Activated CD4-positive, alpha-beta T cell treated with anti-CD3 and anti-CD28 coated beads, Interleukin-2, amount 10 ng/mL, durations not matched to agents 7 days and 5 days (primary cell): ENCODE results near the gene EPYC. TPM values are rescaled to one million over a fixed set of nuclear protein-coding genes. Genes with fewer than 3 reads are reported as not detected.

Source experiments
- CTCF ChIA-PET: fragments of 350-600 bp; sonication (Branson Sonifier 250); formaldehyde crosslinking; loops from one replicate; lab custom pipeline; 2021; ENCODE audit warnings: antibody characterized with exemption; lab: Charles Lee
- POLR2A ChIA-PET: fragments of 350-600 bp; sonication (Branson Sonifier 250); formaldehyde crosslinking; loops from one replicate; lab custom pipeline; 2021; ENCODE audit warnings: antibody characterized with exemption; lab: Charles Lee
- DNase-seq: peaks from one replicate; pipeline ENCODE4 v3.0.0-alpha.2; 2020
- H3K27ac Mint-ChIP-seq: one replicate; pipeline ENCODE4 v1.8.0; 2021; ENCODE audit warnings: mild to moderate bottlenecking, moderate library complexity, mixed read lengths
- H3K27me3 Mint-ChIP-seq: one replicate; pipeline ENCODE4 v1.8.0; 2021; ENCODE audit warnings: mixed read lengths
- H3K36me3 Mint-ChIP-seq: one replicate; pipeline ENCODE4 v1.8.0; 2021; ENCODE audit warnings: low read depth, mixed read lengths
- H3K4me1 Mint-ChIP-seq: one replicate; pipeline ENCODE4 v1.8.0; 2021; ENCODE audit warnings: mixed read lengths
- H3K4me3 Mint-ChIP-seq: one replicate; pipeline ENCODE4 v1.8.0; 2021; ENCODE audit warnings: mild to moderate bottlenecking, moderate library complexity, mixed read lengths
- H3K9me3 Mint-ChIP-seq: one replicate; pipeline ENCODE4 v1.8.0; 2021; ENCODE audit warnings: mixed read lengths
- total RNA-seq, 2 experiments: library from RNA; stranded (reverse); gene quantifications; one replicate each; pipeline ENCODE4 v1.2.3, GENCODE V29; 2021

Gene EPYC
- total RNA-seq, 2 experiments from 2014 or later = not detected

- no peak overlapping the region for H3K27ac Mint-ChIP-seq
- CTCF ChIA-PET = no interaction called here
- peaks cover 21% of the 10 kb centered on the region for H3K27me3 Mint-ChIP-seq
- H3K4me3 Mint-ChIP-seq = no peak overlapping the region
- no peak for DNase-seq
- H3K9me3 Mint-ChIP-seq = no peaks in the 10 kb centered on the region
- POLR2A ChIA-PET = no interaction called here
- H3K4me1 Mint-ChIP-seq = no peaks in the 10 kb centered on the region
- H3K36me3 Mint-ChIP-seq = no peaks in the 10 kb centered on the region
Observed at GRCh38 chr12:91017043-91017442, 12.3 kb upstream of the EPYC start.

- H3K27me3 Mint-ChIP-seq = peaks cover 39% of the 10 kb centered on the region
- DNase-seq = no peak
- no peak overlapping the region for H3K4me3 Mint-ChIP-seq
- peaks cover 24% of the 10 kb centered on the region for H3K4me1 Mint-ChIP-seq
- POLR2A ChIA-PET = no interaction called here
- no peaks in the 10 kb centered on the region for H3K36me3 Mint-ChIP-seq
- CTCF ChIA-PET = no interaction called here
- H3K27ac Mint-ChIP-seq = no peak overlapping the region
- no peaks in the 10 kb centered on the region for H3K9me3 Mint-ChIP-seq
Observed at GRCh38 chr12:91009319-91009950, 4.7 kb upstream of the EPYC start.

DNA sequence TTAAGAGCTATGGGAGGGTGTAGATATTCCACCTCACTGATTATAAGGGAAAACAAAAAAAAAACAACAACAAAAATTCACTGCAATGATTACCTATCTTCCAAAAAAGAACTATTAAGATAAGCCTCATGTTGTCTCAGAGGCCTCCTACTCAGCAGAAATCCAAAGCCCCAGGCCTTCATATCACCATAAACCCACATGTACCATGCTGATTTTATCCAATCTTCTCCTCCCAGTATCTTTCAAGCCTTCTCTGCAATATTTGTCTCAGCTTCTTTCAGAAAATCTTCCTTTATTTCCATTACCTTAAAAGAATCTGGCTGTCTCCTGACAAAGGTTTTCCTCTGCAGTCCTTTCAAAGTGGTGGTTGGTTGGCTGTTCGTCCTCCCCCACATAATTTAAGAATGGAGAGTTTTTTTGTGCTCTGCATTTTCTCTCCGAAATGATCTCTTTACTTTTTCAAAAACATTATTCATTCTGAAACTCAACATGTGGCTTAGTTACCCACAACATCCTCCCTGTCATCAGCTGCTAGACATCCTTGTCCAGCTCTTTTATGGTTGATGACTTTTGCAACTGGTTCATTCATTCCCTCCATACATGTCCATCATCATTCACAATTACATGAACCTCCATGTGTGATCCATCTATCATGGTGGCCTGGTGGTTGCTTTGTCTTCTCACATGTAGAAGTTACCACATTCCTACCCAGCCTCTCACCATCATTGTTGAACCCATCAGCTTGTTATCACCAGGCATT lies 2.9 kb upstream of the EPYC start:
- H3K9me3 Mint-ChIP-seq = no peaks in the 10 kb centered on the region
- H3K27me3 Mint-ChIP-seq = peaks cover 30% of the 10 kb centered on the region
- no peak overlapping the region for H3K4me3 Mint-ChIP-seq
- no peaks in the 10 kb centered on the region for H3K36me3 Mint-ChIP-seq
- peak; percentile 21 for DNase-seq
- peaks cover 24% of the 10 kb centered on the region for H3K4me1 Mint-ChIP-seq
- CTCF ChIA-PET = no interaction called here
- POLR2A ChIA-PET = no interaction called here
- no peak overlapping the region for H3K27ac Mint-ChIP-seq

- Mint-ChIP-seq H3K27me3 (peaks cover 20% of the 10 kb centered on the region), H3K27ac (no peak overlapping the region), H3K36me3 (no peaks in the 10 kb centered on the region), H3K9me3 (no peaks in the 10 kb centered on the region), H3K4me1 (peaks cover 17% of the 10 kb centered on the region), H3K4me3 (no peak overlapping the region)
- no peak for DNase-seq
- ChIA-PET POLR2A (no interaction called here), CTCF (no interaction called here)
Observed at GRCh38 chr12:91003737-91004136, 1.0 kb downstream of the EPYC start.

DNA sequence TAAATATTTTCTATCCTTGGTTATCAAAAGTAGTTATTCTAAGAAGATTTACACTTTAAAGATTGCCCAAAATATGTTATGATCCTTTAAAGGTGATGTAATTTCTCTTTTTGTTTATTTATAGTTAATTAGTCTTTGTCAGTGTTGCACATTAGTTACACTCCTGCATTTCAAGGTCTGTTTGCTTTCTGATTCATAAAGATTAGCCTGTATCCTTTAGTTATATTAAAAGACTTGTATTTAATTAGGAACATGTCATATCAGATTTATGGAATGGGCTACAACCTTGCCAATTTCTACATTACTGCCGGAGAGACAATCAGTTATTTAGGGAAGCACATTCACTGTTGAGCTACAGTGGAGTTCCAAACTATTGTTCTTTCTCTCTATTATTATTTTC lies 3.5 kb downstream of the EPYC start:
- no peaks in the 10 kb centered on the region for H3K36me3 Mint-ChIP-seq
- H3K4me1 Mint-ChIP-seq = no peaks in the 10 kb centered on the region
- no peak overlapping the region for H3K27ac Mint-ChIP-seq
- H3K27me3 Mint-ChIP-seq = peaks cover 18% of the 10 kb centered on the region
- DNase-seq = no peak
- no peak overlapping the region for H3K4me3 Mint-ChIP-seq
- ChIA-PET CTCF (no interaction called here), POLR2A (no interaction called here)
- H3K9me3 Mint-ChIP-seq = no peaks in the 10 kb centered on the region

- no peaks in the 10 kb centered on the region for H3K9me3 Mint-ChIP-seq
- CTCF ChIA-PET = no interaction called here
- POLR2A ChIA-PET = no interaction called here
Observed at GRCh38 chr12:90999966-91000365, 4.8 kb downstream of the EPYC start.

GRCh38 chr12:90999527-90999926 lies 5.2 kb downstream of the EPYC start:
- ChIA-PET POLR2A (no interaction called here), CTCF (no interaction called here)
- no peaks in the 10 kb centered on the region for H3K9me3 Mint-ChIP-seq
- DNase-seq = no peak
- H3K4me1 Mint-ChIP-seq = no peaks in the 10 kb centered on the region
- H3K27me3 Mint-ChIP-seq = peaks cover 13% of the 10 kb centered on the region
- H3K4me3 Mint-ChIP-seq = no peak overlapping the region
- no peaks in the 10 kb centered on the region for H3K36me3 Mint-ChIP-seq
- H3K27ac Mint-ChIP-seq = no peak overlapping the region

More at GRCh38 chr12:90999966-91000365, 4.8 kb downstream of the EPYC start:
- peaks cover 13% of the 10 kb centered on the region for H3K27me3 Mint-ChIP-seq
- no peak for DNase-seq
- no peaks in the 10 kb centered on the region for H3K4me1 Mint-ChIP-seq
- no peaks in the 10 kb centered on the region for H3K36me3 Mint-ChIP-seq
- no peak overlapping the region for H3K4me3 Mint-ChIP-seq
- no peak overlapping the region for H3K27ac Mint-ChIP-seq

- POLR2A ChIA-PET = no interaction called here
- H3K9me3 Mint-ChIP-seq = no peaks in the 10 kb centered on the region
- H3K27ac Mint-ChIP-seq = no peak overlapping the region
Observed at GRCh38 chr12:90995010-90995409, 9.8 kb downstream of the EPYC start.

GRCh38 chr12:90991952-90992465 lies 12.8 kb downstream of the EPYC start:
- no peaks in the 10 kb centered on the region for H3K36me3 Mint-ChIP-seq
- H3K27ac Mint-ChIP-seq = no peak overlapping the region
- H3K9me3 Mint-ChIP-seq = no peaks in the 10 kb centered on the region
- H3K4me1 Mint-ChIP-seq = no peaks in the 10 kb centered on the region
- ChIA-PET POLR2A (no interaction called here), CTCF (interaction anchor here (0.6 kb wide), 1 partner anchor 98 kb away, joined by 3 read pairs; no protein-coding TSS in a partner anchor)
- peaks cover 10% of the 10 kb centered on the region for H3K27me3 Mint-ChIP-seq
- DNase-seq = no peak
- no peak overlapping the region for H3K4me3 Mint-ChIP-seq

More at GRCh38 chr12:90995010-90995409, 9.8 kb downstream of the EPYC start:
- no peak overlapping the region for H3K4me3 Mint-ChIP-seq
- DNase-seq = no peak
- peaks cover 4% of the 10 kb centered on the region for H3K27me3 Mint-ChIP-seq
- no peaks in the 10 kb centered on the region for H3K4me1 Mint-ChIP-seq
- CTCF ChIA-PET = no interaction called here
- H3K36me3 Mint-ChIP-seq = no peaks in the 10 kb centered on the region

DNA sequence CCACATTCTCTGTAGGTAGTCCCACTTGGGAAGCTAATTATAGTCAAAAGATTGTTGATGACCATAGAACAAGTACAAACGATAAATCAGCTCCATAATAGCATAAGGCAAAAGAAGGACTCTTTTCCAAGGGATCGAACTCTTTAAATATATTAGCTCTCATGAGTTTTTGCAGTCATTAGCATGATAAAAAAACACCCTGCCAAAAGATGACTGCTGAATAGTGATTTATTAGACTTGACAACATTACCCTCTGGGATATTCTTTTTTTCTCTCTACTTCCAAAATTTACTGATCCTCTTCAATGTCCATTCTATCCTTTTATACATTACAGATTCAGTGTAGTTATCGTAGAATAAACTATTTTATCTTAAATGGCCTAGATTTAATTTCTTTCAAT lies 14.2 kb downstream of the EPYC start:
- POLR2A ChIA-PET = no interaction called here
- Mint-ChIP-seq H3K27me3 (peaks cover 6% of the 10 kb centered on the region), H3K27ac (no peak overlapping the region)

DNA sequence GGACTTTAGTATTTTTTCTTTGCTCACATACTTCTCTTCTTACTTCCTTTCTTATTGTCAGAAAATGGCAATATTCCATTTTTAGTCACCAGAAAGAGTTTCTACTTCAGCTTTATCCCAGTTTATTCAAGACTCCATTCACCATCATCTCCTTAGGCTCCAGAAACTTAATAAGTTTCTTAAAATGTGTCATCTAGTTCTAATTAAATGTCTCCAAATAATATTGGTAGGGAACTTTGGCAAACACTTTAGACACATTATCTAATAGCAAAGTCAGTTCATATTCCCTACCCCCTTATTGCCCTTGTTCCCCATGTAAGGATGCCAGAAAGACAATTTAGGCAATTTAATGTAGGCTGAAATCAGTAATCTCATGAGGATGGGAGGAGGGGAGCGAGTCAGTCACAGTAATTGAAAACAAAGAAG lies 15.1 kb downstream of the EPYC start:
- Mint-ChIP-seq H3K36me3 (no peaks in the 10 kb centered on the region), H3K27ac (no peak overlapping the region)
- CTCF ChIA-PET = no interaction called here

More for the DNA sequence above, 14.2 kb downstream of the EPYC start:
- CTCF ChIA-PET = no interaction called here
- Mint-ChIP-seq H3K4me3 (no peak overlapping the region), H3K4me1 (no peaks in the 10 kb centered on the region), H3K36me3 (no peaks in the 10 kb centered on the region), H3K9me3 (no peaks in the 10 kb centered on the region)
- no peak for DNase-seq

GRCh38 chr12:90987520-90987919 lies 17.3 kb downstream of the EPYC start:
- no peaks in the 10 kb centered on the region for H3K9me3 Mint-ChIP-seq
- DNase-seq = no peak
- ChIA-PET POLR2A (no interaction called here), CTCF (no interaction called here)
- no peak overlapping the region for H3K4me3 Mint-ChIP-seq
- H3K36me3 Mint-ChIP-seq = no peaks in the 10 kb centered on the region
- no peak overlapping the region for H3K27ac Mint-ChIP-seq
- peaks cover 6% of the 10 kb centered on the region for H3K27me3 Mint-ChIP-seq
- no peaks in the 10 kb centered on the region for H3K4me1 Mint-ChIP-seq

More for the DNA sequence above, 15.1 kb downstream of the EPYC start:
- POLR2A ChIA-PET = no interaction called here
- peaks cover 6% of the 10 kb centered on the region for H3K27me3 Mint-ChIP-seq
- no peak overlapping the region for H3K4me3 Mint-ChIP-seq
- no peaks in the 10 kb centered on the region for H3K4me1 Mint-ChIP-seq
- DNase-seq = no peak
- no peaks in the 10 kb centered on the region for H3K9me3 Mint-ChIP-seq

DNA sequence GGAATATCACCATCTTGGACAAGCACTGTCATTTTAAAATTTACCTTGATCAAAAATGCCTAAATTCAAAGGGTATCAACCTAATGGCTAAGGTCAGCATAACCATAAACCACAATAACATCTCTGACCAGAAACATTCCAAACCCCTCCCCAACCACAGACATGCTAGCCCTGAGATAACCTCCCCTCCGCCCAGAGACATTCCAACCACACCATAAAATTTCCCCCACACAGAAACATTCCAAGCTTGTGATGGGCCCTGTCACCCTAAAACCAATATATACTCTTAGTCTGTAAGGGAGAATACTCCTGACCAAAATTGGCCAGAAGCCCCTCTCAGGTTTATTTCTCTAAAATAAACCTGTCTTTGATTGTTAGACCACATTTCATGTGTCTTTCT lies 17.7 kb downstream of the EPYC start:
- H3K27ac Mint-ChIP-seq = no peak overlapping the region
- no peak for DNase-seq
- ChIA-PET CTCF (no interaction called here), POLR2A (no interaction called here)
- H3K4me3 Mint-ChIP-seq = no peak overlapping the region
- peaks cover 6% of the 10 kb centered on the region for H3K27me3 Mint-ChIP-seq
- H3K36me3 Mint-ChIP-seq = no peaks in the 10 kb centered on the region
- no peaks in the 10 kb centered on the region for H3K4me1 Mint-ChIP-seq
- no peaks in the 10 kb centered on the region for H3K9me3 Mint-ChIP-seq
